Measurements from ENCODE around the gene NAALADL1. TPM values are rescaled to one million over a fixed set of nuclear protein-coding genes. Genes with fewer than 3 reads are reported as not detected.
"Not testable (repeated sequence)": the region's sequence is repeated elsewhere in the genome, so short reads cannot be mapped to it uniquely, and the experiment has no call there.

The NAALADL1 gene
- total RNA-seq, 4 donors from 2014 or later: 13.8 to 105 (median 75.6) TPM; not detected in 1

GRCh38 chr11:65027213-65028067 is 30.9 kb downstream of the NAALADL1 start, which contains the start of gene SNX15:
TSS of gene SNX15 (plus strand) at chr11:65027439. CDS start at chr11:65027538, 99 bp downstream.
- H3K27ac ChIP-seq: peak within 1 kb of the TSS; percentile 87 to 96 (median 90)
- H3K27me3 ChIP-seq: no peaks in the 10 kb centered on the region
- TF ChIP-seq EP300 (IDR thresholded peaks at IDR 0.05; ENCODE audit: low read depth): no peak
- TF ChIP-seq POLR2AphosphoS5 (IDR thresholded peaks at IDR 0.05): peak; percentile 65 to 84 (median 80)
- peak; percentile 75 to 86 (median 84) for TF ChIP-seq CTCF (IDR thresholded peaks at IDR 0.05)
- TF ChIP-seq POLR2A (IDR thresholded peaks at IDR 0.05): peak; percentile 88
- H3K4me1 ChIP-seq: peaks cover 12 to 27% (median 19%) of the 10 kb centered on the region in 4 donors
- no peaks in the 10 kb centered on the region for H3K9me3 ChIP-seq
- peak within 1 kb of the TSS; percentile 40 to 61 (median 56) for H3K4me3 ChIP-seq
- WGBS, 2 donors (ENCODE audit: low coverage in 1 of 2): 0 to 1% methylated on average over 8 to 41 of the region's 51 CpGs
- intact Hi-C loops (cut with DNase I; ENCODE audit: low total_unique reads): loop anchor here (5.0 kb wide), 1 partner anchor 90 kb away; the partner anchor contains the start of gene ZNHIT2
- peak; percentile 96 for DNase-seq
- peaks cover 0 to 7% (median 0%) of the 10 kb centered on the region in 4 donors for H3K36me3 ChIP-seq
- in situ Hi-C loops (cut with MboI; ENCODE audit: low pct_ligation_motif_present in 1 of 4, low pct_unique_long_range_greater_than_20kb in 1 of 4, low sequenced_read_pairs in 3 of 4): no loop called here

- intact Hi-C loops (cut with DNase I; ENCODE audit: low total_unique reads) (loop anchor here (5.0 kb wide), 1 partner anchor 90 kb away; the partner anchor contains the start of gene ZNHIT2), in situ Hi-C loops (cut with MboI; ENCODE audit: low pct_ligation_motif_present in 1 of 4, low pct_unique_long_range_greater_than_20kb in 1 of 4, low sequenced_read_pairs in 3 of 4) (no loop called here)
- DNase-seq: no peak
- H3K9me3 ChIP-seq: no peaks in the 10 kb centered on the region
- TF ChIP-seq CTCF (IDR thresholded peaks at IDR 0.05): no peak
- TF ChIP-seq POLR2A (IDR thresholded peaks at IDR 0.05): no peak
- TF ChIP-seq POLR2AphosphoS5 (IDR thresholded peaks at IDR 0.05): no peak
- peak overlapping the region; percentile 87 to 96 (median 90) for H3K27ac ChIP-seq
- H3K36me3 ChIP-seq: peaks cover 0 to 1% (median 0%) of the 10 kb centered on the region in 4 donors
- H3K27me3 ChIP-seq: no peaks in the 10 kb centered on the region
- whole genome bisulfite sequencing, 2 donors (ENCODE audit: low coverage in 1 of 2): 65% methylated on average over 10 of the region's 10 CpGs; no CpG with 5 or more reads in 1 of the 2 donors
- H3K4me3 ChIP-seq: peak overlapping the region in 3 of 4 donors; percentile 40 to 61 (median 51)
- H3K4me1 ChIP-seq: peaks cover 12 to 27% (median 19%) of the 10 kb centered on the region in 4 donors
Observed at GRCh38 chr11:65026810-65027209, 31.5 kb downstream of the NAALADL1 start.

GRCh38 chr11:65023502-65023901 is 34.9 kb downstream of the NAALADL1 start:
- in situ Hi-C loops (cut with MboI; ENCODE audit: low pct_ligation_motif_present in 1 of 4, low pct_unique_long_range_greater_than_20kb in 1 of 4, low sequenced_read_pairs in 3 of 4); H3K36me3 ChIP-seq; intact Hi-C loops (cut with DNase I; ENCODE audit: low total_unique reads); DNase-seq; H3K27ac ChIP-seq; H3K4me3 ChIP-seq; H3K27me3 ChIP-seq; H3K9me3 ChIP-seq: not testable (repeated sequence)
- H3K4me1 ChIP-seq: peaks cover 7 to 13% (median 10%) of the 10 kb centered on the region in 4 donors
- 71 to 80% methylated on average over 7 to 8 of the region's 8 CpGs for WGBS, 2 donors (ENCODE audit: low coverage in 1 of 2)

GRCh38 chr11:65021509-65021908 is 36.8 kb downstream of the NAALADL1 start:
- in situ Hi-C loops (cut with MboI; ENCODE audit: low pct_ligation_motif_present in 1 of 4, low pct_unique_long_range_greater_than_20kb in 1 of 4, low sequenced_read_pairs in 3 of 4): no loop called here
- no peak for DNase-seq
- Histone ChIP-seq H3K27ac (no peak overlapping the region), H3K36me3 (no peaks in the 10 kb centered on the region), H3K9me3 (no peaks in the 10 kb centered on the region), H3K4me1 (peaks cover 0 to under 1% (median 0%) of the 10 kb centered on the region in 4 donors), H3K27me3 (no peaks in the 10 kb centered on the region), H3K4me3 (no peak overlapping the region)
- intact Hi-C loops (cut with DNase I; ENCODE audit: low total_unique reads): no loop called here
- TF ChIP-seq CTCF (IDR thresholded peaks at IDR 0.05) (no peak), POLR2AphosphoS5 (IDR thresholded peaks at IDR 0.05) (no peak), EP300 (IDR thresholded peaks at IDR 0.05; ENCODE audit: low read depth) (no peak), POLR2A (IDR thresholded peaks at IDR 0.05) (no peak)
- 94% methylated on average over 9 of the region's 11 CpGs; no CpG with 5 or more reads in 1 of the 2 donors for WGBS, 2 donors (ENCODE audit: low coverage in 1 of 2)

All from transverse colon (tissue), 4 donors.